OCI-LY7 (cell line): ENCODE measurements around the gene ABI3BP.

Experiments
- CTCF ChIP-seq: fragments of 200-600 bp; sonication (generic); conservative IDR thresholded peaks from 2 replicates; pipeline ENCODE4 v1.5.1; 2014; ENCODE audit warnings: mild to moderate bottlenecking, antibody characterized with exemption, low read length, moderate library complexity, mixed read lengths
- EZH2phosphoT487 ChIP-seq: fragments of 200-600 bp; sonication (generic); IDR thresholded peaks from 2 replicates; pipeline ENCODE4 v1.6.1; 2018; ENCODE audit warnings: low read depth, borderline replicate concordance, mild to moderate bottlenecking, mixed run types, antibody characterized with exemption, low read length, moderate library complexity, mixed read lengths

- TF ChIP-seq CTCF (no peak), EZH2phosphoT487 (no peak)
Measured at GRCh38 chr3:100981164-100981911, 11.9 kb downstream of the ABI3BP start.
